Stomach (tissue), 4 donors: ENCODE measurements around the gene SPOCK3.

Experiments used
- CTCF ChIP-seq, 7 experiments: fragments of 450-650 bp in 4 of 7; fragments of 200-600 bp in 3 of 7; sonication (generic) in 3 of 7; IDR thresholded peaks; one replicate each; pipeline ENCODE4 v1.5.1; 2016 to 2019; ENCODE audit warnings: antibody characterized with exemption in 7 of 7, control low read depth in 2 of 7, mild to moderate bottlenecking in 1 of 7
- POLR2A ChIP-seq, 4 donors: fragments of 450-650 bp; IDR thresholded peaks; one replicate each; pipeline ENCODE4 v1.6.1; 2016; ENCODE audit warnings: antibody characterized with exemption in 4 of 4, control low read depth in 2 of 4, mild to moderate bottlenecking in 1 of 4, moderate library complexity in 1 of 4
- POLR2AphosphoS5 ChIP-seq, 3 donors: sonication (generic); formaldehyde crosslinking; IDR thresholded peaks; one replicate each; pipeline ENCODE4 v1.6.1; 2016; ENCODE audit warnings: antibody characterized with exemption in 3 of 3

- TF ChIP-seq CTCF (IDR thresholded peaks at IDR 0.05) (no peak), POLR2A (IDR thresholded peaks at IDR 0.05) (no peak), POLR2AphosphoS5 (IDR thresholded peaks at IDR 0.05) (no peak)
Observed at GRCh38 chr4:166839615-166840251, 394.6 kb downstream of the SPOCK3 start.
